Measurements from ENCODE around the gene FOXO6.

DNA sequence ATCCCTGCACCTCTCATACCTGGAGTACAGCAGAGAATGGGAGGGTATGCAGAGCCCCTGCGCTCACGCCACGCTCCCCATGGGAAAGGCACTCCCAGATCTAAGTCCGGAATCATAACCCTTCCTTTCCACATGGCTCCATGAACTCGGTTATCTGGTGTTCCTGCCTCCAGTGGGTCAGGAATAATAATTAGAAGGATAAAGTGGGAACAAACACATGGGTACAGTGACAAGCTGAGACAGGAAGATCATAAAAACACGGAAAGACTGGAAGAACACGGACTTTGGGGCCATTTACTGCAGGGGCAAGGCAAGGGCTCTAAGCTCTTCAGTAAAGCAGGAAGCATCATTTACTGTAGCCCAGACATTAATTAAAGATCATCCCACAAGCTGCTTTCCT lies 48.6 kb downstream of the FOXO6 start:
- no peak for TF ChIP-seq CTCF (IDR thresholded peaks at IDR 0.05; ENCODE audit: low read depth, low read length)
- TF ChIP-seq, protein P1, sequence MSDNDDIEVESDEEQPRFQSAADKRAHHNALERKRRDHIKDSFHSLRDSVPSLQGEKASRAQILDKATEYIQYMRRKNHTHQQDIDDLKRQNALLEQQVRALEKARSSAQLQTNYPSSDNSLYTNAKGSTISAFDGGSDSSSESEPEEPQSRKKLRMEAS (IDR thresholded peaks at IDR 0.05; ENCODE audit: low read depth, low read length): no peak

All from NB4 (cell line).